Right hindlimb (tissue), 1 donor: ENCODE data around the gene RIC8A.

Experiments used
- DNase-seq: peaks from one replicate; pipeline ENCODE4 v3.0.0-alpha.2; 2018

Gene RIC8A

DNA sequence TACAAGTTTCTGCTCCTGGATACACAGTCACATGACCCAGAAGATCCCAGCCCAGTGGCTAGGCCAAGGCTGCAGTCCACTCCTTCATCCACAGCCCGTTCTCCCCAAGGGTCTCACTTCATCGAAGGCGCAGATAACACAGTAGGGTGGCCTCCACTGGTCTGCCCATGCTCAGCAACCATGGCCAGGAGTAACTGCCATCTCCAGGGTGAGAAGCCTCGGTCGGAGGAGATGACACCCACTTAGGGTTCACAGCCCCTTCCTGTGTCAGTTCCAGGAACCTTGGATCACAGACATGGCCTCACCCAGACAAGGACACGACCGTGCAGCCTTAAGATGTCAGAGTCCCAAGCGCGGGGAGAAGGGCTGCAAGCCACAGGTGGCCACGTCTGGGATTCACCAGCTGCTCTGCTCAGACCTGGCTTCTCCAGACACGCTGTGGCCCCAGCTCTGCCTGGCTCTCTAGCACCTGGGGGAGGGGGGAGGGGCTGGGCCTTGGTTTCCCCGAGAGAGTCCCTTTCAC, 2.9 kb upstream of the RIC8A start:
- peak; percentile 23 for DNase-seq

GRCh38 chr11:205221-206001, 2.1 kb upstream of the RIC8A start:
- peak; percentile 12 for DNase-seq

DNA sequence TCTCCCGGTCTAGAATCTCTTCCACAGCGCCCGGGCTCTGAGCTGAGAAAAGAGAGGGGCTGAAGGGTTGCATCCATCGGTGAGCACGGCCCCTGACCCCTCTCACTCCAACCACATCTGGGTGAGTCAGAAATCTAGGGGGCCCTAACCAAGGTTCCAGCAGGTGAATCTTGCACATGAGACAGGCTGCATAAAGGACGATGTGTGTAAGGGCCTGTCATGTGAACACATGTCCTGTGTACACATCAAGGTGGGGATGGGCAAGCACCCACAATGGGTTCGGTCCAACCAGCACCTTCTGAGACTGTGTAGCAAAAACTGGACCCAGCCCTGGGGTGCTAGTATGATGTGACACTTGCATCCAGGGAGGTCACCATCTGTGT, 1.5 kb upstream of the RIC8A start:
- DNase-seq: no peak

DNA sequence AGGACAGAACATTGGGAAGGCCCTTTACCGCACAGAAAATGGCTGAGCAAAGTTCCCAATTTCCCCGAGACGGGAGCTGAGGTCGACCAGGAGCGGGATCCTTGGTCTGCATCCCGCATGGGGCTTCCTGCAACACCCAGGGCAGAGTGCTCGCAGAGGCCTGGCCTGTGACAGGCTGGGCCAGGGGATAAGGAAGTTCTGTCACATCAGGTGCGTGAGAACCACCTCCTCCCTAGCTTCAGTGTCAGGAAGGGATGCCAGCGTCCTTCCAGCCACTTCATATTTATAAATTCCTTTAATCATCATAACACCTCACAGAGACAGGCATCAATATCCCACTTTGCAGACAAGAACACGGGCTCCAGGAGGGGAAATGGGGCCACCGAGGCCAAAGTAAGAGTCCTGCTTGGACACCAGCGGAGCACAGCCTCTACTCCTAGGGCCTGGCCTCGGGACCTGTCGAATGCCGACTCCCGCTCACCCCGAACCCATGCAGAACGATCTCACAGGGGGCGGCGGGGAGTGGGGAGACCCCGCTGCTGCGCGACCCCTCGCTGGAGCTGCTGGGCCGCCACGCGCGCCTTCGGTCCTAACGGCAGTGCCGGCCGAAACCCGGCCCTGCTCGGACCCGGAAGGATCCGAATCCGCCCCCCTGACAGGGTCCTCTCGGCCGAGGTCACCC, 841 bp upstream of the RIC8A start:
- DNase-seq: no peak

DNA sequence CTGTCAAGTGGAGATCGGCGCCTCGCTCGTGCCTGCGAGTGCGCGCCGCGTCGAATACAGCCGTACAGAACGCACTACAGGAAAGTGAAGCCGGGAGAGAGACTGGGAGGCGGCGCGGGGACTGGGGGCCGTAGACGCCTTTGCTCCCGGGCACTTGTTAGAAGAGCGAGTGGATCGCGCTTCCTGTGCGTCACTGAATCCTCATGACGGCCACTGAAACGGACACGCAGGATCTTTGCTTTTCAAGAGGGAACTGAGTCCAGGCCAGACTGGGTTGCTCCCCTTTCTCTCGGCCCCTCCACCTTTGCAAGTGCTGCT, 314 bp downstream of the RIC8A start:
- DNase-seq: no peak

- peak; percentile 89 for DNase-seq
These were observed 841 bp downstream of the RIC8A start for GRCh38 chr11:208181-208916.

- no peak for DNase-seq
These were observed 1.4 kb downstream of the RIC8A start for GRCh38 chr11:208917-209260.

- DNase-seq: no peak
These were observed 2.0 kb downstream of the RIC8A start for GRCh38 chr11:209275-210121.

DNA sequence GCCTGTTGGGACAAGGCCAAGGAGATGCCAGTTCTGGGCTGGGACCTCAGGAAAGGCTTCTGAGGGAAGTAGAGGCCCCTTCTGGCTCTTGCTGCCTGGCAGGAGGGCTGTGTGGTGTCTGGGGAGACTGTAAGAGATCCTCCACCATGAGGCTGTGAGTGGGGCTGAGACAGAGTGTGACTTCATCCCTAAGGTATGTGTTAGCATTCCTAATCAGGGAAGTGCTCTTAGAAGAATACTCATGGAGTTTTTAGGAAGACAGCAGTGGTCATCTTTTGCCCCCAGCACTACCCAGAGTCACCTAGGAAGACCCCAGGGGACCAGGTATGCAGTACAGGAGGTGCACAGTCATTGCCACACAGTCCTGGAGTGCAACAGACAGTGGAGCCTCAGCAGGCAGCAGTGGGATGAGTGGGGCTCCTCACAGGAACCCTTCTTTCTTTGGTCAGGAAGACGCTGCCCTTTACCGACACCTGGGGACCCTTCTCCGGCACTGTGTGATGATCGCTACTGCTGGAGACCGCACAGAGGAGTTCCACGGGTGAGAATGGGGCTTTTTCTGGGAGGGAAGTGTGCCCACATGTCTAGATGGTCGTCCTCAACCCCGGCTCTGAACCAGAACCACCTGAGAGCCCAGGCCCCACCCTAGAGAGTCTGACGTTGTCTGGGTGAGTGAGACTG, 2.8 kb downstream of the RIC8A start:
- no peak for DNase-seq

GRCh38 chr11:210803-211180, 3.3 kb downstream of the RIC8A start:
- no peak for DNase-seq

- no peak for DNase-seq
These were observed 3.8 kb downstream of the RIC8A start for GRCh38 chr11:211295-211694.

- DNase-seq: no peak
These were observed 4.2 kb downstream of the RIC8A start for GRCh38 chr11:211741-212140.

GRCh38 chr11:212150-213100, 4.9 kb downstream of the RIC8A start:
- DNase-seq: no peak

GRCh38 chr11:213111-213510, 5.6 kb downstream of the RIC8A start:
- DNase-seq: no peak

- DNase-seq: no peak
These were observed 6.6 kb downstream of the RIC8A start for GRCh38 chr11:214083-214482.

DNA sequence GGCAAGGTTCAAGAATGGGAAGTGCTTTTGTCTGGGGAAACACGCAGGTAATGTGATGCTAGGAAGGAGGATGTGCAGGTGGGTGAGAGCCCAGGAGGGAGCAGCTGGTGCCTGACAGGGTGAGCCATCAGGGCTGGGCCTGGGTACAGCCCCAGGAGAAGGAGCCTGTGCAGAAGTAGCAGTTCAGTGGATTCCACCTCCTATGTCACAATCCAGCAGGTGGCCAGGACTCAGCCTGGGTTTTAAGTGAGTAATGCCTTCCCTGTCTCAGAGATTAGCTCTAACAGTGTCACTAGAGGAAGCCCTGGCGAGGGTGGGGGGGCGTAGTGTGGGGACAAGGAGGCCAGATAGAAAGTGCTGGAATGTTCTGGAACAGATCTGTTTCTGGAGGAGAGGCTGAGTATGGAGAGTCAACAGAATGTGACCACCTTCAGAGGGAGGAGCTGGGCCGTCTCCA, 8.1 kb downstream of the RIC8A start:
- DNase-seq: no peak

- DNase-seq: no peak
These were observed 8.8 kb downstream of the RIC8A start for GRCh38 chr11:216081-216974.

DNA sequence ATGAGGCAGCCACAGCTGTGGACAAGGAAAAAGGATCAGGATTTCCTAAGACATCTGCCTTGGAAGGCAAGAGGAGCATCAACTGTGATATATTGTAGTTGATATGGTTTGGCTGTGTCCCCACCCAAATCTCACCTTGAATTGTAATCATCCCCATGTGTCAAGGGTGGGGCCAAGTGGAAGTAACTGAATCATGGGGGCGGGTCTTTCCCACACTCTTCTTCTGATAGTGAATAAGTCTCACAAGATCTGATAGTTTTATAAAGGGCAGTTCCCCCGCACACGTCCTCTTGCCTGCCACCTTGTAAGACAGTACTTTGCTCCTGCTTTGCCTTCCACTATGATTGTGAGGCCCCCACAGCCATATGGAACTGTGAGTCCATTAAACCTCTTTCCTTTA, 10.2 kb downstream of the RIC8A start:
- DNase-seq: no peak

DNA sequence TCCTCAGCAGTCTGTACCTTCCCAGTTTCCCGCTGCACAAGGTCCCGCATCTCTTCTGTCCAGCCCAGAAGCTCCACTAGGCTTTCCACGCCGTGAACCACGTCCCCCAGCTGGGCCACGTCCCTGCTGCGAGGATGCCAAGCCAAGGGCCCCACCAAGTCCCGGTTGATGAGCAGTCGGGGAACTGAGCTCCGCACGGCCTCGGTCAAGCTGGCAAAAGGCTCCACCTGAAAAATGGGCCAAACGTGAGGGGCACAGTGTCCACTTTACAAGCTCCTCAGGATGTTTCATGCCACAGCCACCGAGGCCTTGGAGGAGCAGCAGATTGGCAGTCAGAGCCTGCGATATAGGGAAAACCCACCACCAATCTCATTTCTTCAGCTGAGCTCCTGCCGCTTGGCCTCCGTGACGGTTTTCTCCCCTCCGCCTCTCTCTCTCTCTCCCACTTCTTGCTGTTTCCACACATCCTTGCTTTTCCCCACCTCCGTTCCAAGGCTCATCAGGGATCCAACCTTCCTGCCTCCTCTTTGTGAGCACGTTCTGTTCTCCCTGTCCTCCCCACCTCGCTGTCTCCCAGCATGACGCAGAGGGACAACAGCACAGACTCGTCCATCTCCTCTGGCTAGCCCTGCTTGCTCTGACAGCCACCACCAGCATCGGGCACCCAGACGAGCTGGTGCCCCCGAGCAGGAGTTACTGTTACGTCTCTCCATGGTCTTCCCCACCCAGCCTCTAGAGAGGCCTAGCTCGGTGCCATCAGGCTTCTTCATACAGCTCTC, 11.5 kb downstream of the RIC8A start:
- no peak for DNase-seq
